Uterus (tissue), 2 donors: ENCODE results near the gene DENND2A.

Source experiments
- CTCF ChIP-seq, 4 experiments: fragments of 200-600 bp in 2 of 4; fragments of 450-650 bp in 2 of 4; sonication (generic) in 2 of 4; IDR thresholded peaks; one replicate each; pipeline ENCODE4 v1.5.1; 2016 to 2019; ENCODE audit warnings: antibody characterized with exemption in 4 of 4, mild to moderate bottlenecking in 2 of 4, moderate library complexity in 1 of 4
- POLR2A ChIP-seq, 2 donors: fragments of 450-650 bp; IDR thresholded peaks; one replicate each; pipeline ENCODE4 v1.6.1; 2016; ENCODE audit warnings: antibody characterized with exemption in 2 of 2, mild to moderate bottlenecking in 1 of 2, moderate library complexity in 1 of 2

- TF ChIP-seq POLR2A (IDR thresholded peaks at IDR 0.05) = no peak
- TF ChIP-seq CTCF (IDR thresholded peaks at IDR 0.05) = no peak
Observed at GRCh38 chr7:140617081-140617480, 23.5 kb downstream of the DENND2A start.
